CD1c-positive myeloid dendritic cell (primary cell): ENCODE data around the gene DNAAF6.

Source experiments
- DNase-seq: peaks from one replicate; pipeline ENCODE4 v3.0.0-alpha.2; 2016; ENCODE audit errors: extremely low spot score

The DNAAF6 gene

DNA sequence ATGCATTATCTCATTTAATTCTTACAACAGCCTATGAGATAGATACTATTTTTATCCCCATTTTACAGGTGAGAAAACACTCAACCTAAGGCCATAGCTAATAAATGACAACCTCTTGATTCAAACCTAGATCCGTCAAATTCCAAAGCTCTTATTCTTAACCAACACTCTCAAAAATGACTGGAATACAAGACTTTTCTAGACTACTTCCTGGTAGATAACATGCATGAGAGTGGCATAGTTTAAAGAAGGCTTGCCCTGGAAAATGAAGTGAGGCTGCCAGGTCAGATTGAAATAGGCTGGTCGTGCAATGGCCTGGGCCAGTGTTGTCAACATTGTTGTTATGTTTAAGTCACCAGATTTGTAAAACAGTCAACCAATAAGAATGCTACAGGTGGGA is 86.6 kb downstream of the DNAAF6 start:
- no peak for DNase-seq
